Inflammatory macrophage treated with lipopolysaccharide for 1 hour (primary cell): ENCODE measurements around the gene DCLRE1A.
"Not testable (repeated sequence)": the region's sequence is repeated elsewhere in the genome, so short reads cannot be mapped to it uniquely, and the experiment has no call there.

Source experiments
- DNase-seq, 2 donors: peaks; one replicate each; pipeline ENCODE4 v3.0.0-alpha.2; 2020 to 2022

The DCLRE1A gene

GRCh38 chr10:113857210-113857609 lies 3.3 kb upstream of the DCLRE1A start:
- DNase-seq: no peak

DNA sequence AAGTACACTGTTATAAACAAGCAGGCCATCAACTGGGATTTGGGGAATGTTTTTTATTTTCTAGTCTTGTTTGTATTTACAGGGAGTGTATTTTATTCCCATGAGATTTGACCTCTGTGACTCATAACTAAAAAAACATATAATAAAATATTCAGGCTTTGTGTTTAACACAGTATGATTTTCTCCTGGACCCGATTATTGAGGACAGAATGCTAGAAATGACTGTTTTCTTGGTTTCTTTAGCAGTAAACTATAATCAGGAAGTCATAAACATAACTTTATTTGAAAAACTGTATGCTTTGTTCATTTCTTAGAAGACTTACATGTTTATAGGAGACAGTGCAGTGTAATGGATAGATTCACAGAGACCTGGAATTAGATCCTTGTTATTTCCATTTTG lies 2.7 kb upstream of the DCLRE1A start:
- no peak for DNase-seq

DNA sequence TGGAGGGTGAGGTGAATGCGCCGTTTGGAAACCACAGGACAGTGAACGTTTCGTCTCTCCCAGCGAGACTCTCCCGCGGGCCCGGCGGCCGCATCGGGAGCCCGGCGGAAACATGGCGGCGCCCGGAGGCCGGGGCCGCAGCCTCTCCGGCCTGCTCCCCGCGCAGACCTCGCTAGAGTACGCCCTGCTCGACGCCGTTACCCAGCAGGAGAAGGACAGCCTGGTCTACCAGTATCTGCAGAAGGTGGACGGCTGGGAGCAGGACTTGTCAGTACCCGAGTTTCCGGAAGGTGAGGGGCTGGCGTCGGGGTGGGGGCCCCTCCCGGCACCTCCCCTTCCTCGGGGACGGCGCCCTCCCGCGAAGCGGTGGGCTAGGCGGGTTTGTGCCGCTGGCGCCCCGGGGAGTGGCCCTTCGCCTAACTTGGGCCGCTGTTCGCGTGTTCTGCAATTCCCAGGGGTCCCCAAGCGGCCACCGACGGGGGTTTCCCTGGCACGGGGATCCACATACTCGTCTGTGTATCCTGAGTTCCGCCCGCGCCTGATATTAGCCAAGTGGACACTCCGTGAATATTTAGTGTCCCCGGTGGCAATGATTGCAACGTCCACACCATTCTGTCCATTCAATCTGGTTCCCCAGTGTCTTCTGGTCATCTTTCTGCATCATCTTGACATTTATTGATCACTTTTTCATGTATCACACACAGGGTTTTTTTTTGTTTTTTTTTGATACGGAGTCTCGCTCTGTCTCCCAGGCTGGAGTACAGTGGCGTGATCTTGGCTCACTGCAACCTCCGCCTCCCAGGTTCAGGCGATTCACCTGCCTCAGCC lies 1.1 kb upstream of the DCLRE1A start:
- peak; percentile 68 to 76 for DNase-seq

GRCh38 chr10:113853578-113854012 lies 287 bp downstream of the DCLRE1A start:
- DNase-seq: no peak

DNA sequence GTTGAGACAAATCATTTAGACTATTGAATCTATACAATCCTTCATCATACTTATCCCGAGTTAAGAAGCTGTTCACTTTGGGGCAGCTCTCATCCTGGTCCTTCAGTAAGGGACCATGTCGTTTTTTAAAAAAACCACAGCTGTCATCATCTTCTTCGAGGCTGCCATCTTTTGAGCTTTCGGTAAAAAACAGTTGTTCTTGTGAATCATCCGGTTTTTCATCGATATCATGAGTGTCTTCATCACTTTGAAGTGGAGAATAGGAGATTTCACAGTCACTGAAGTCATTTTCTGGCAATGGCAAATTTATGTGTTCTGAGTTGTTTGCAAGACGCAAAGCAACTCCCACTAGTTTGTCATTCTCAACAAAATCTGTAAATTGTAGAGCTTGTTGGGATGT lies 3.9 kb downstream of the DCLRE1A start:
- no peak for DNase-seq

GRCh38 chr10:113849140-113849803 lies 4.6 kb downstream of the DCLRE1A start:
- no peak for DNase-seq

DNA sequence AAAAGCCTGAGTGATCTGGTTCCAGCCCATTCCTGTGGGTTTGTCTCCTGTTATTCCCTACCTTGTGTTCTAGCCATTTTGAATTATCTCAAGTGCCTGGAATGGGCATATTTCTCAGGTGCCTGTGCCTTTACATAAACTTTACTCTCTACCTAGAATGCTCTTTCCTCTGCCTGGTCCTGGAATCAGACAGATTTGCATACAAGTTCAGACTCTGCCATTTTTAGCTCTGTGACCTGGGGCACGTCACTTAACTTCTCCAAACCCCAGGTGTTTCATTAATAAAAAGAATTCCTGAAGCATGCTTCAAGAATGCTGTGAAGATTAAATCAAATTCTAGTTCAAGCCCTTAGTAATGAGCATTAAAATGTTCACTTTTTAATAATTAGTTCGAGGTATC lies 7.8 kb downstream of the DCLRE1A start:
- DNase-seq: no peak

DNA sequence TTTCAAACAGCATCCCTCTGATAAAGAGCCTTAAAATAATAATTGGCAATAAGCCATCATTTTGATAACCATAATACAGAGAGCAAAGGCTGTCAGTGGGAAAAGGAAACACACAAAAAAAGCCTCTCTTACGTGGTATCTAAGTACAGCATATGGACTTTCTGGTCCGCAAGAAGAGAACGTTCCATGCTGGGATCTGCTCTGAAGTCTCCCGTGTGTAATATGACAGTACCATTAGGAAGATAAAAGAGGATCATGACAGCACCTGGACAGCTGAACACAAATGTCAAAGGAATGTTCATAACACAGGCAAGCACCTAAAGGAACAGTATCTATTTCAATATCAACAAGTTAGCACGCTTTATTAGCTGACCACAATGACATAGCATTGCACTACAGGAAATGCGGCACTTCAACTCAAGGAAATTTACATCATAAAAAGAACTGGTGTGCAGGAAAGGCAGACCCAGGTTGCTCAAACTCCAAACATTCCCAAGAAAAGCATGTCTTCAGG lies 9.9 kb downstream of the DCLRE1A start:
- no peak for DNase-seq

- no peak for DNase-seq
These were observed 11.7 kb downstream of the DCLRE1A start for GRCh38 chr10:113842171-113842570.

GRCh38 chr10:113828567-113828966 lies 25.3 kb downstream of the DCLRE1A start:
- DNase-seq: not testable (repeated sequence)

- DNase-seq: no peak
These were observed 28.1 kb downstream of the DCLRE1A start for GRCh38 chr10:113825791-113826190.

- no peak for DNase-seq
These were observed 30.5 kb downstream of the DCLRE1A start for GRCh38 chr10:113823389-113823788.

GRCh38 chr10:113822174-113822573 lies 31.7 kb downstream of the DCLRE1A start:
- no peak for DNase-seq

DNA sequence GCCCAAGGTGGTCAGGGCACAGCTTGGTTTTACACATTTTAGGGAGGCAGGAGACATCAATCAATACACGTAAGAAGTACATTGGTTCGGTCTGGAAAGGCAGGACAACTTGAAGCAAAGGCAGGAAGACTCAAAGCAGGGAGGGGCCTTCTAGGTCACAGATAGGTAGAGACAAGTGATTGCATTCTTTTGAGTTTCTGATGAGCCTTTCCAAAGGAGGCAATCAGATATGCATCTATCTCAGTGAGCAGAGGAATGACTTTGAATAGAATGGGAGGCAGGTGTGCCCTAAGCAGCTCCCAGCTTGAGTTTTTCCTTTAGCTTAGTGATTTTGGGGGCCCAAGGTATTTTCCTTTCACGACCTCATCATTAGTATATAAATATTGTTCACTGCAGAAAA lies 32.6 kb downstream of the DCLRE1A start:
- DNase-seq: not testable (repeated sequence)

GRCh38 chr10:113820507-113820906 lies 33.4 kb downstream of the DCLRE1A start:
- DNase-seq: no peak

DNA sequence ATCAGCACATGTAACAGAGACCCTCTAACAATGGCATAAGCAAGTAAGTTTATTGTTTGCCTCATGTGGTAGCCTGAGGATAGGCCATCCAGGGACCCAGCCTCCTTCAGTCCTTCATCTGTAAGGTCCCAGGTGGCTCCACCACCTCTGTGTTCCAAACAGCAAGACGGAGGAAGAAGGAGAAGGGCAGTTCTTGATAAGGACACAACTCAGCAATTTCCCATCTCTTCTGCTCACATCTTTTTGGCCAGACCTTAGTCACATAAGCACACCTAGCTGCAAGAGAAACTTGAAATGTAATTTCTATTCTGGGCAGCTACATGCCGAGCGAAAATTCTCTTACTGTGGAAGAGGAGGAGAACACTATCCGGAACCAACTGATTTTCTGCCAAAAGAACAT lies 33.9 kb downstream of the DCLRE1A start:
- no peak for DNase-seq

GRCh38 chr10:113814700-113815099 lies 39.2 kb downstream of the DCLRE1A start:
- DNase-seq: not testable (repeated sequence)

- DNase-seq: no peak
These were observed 45.7 kb downstream of the DCLRE1A start for GRCh38 chr10:113808168-113808567.

GRCh38 chr10:113806503-113806902 lies 47.4 kb downstream of the DCLRE1A start:
- DNase-seq: no peak

DNA sequence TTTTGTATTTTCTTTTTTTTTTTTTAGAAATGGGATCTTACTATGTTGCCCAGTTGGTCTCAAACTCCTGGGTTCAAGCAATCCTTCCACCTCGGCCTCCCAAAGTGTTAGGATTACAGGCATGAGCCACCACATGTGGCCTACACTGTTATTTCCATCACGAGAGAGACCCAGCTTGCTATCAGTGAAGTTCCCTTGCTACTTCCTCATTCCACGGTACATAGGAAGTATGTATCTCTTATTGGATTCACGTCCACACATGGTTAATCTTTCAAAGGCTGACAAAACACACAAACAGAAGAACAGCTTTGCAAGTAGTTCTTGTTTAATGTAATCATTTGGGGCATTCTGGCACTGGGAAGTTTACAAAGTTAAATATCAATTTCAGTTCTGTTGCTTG lies 50.9 kb downstream of the DCLRE1A start:
- peak in 1 of 2 donors; percentile 18 for DNase-seq

DNA sequence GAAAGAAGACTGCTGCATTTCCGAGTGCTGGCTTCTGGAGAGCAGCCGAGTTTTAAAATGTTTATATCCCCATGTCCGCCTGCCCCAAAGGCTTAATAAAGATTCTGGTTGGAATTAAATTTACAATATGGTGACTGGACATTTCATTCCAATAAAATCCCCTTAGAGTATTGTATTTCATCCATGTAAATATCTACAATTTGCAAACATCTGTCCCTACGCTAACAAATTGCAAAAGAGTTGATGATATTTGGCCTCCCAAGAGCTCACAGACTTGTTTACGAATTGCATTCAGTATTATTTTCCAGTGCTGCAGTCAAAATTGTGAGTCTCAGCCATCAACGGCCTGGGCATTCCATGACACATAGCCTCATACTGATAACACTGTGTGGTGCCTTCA lies 52.3 kb downstream of the DCLRE1A start:
- DNase-seq: no peak

DNA sequence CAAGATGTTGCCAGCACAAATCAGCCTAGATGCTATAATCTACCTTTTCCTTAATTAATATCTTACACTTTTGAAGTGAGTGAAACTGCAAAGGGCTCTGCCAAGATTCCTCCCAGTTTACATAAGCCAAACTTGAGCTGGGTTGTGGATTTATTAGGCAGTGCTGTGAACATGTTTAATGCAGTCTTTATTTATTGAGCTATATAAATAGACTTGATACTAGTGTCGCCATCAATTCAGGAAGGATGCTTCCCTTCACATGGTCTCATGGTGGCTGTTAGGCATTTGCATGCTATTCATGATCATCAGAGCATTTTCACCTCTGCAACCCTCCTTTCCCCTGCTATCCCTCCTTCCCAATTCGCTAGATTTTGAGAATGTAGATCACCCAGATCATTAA lies 62.2 kb downstream of the DCLRE1A start:
- no peak for DNase-seq

DNA sequence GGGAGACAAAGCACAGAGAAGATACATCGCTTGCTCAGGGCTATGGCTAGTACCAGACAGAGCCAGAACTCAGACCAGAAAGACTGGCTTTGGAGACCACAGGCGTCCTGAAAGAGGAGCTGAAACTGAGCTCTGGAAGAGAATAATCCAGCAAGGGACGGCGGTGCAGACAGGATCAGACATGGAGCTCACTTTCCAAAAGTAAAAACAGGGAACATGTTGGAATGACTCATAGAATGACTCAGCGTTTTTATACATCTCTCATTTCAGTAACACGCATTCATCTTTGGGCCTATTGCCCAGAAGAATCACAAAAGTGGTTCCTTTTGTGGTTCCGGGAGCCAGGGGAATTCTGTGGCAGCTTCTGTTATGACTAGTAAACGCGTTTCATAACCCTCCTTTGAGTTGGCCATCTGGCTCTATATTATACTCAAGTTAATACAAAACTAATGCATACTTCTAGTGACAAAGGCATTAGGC lies 65.2 kb downstream of the DCLRE1A start:
- DNase-seq: peak; percentile 65
